Activated T-helper 2 cell treated with anti-CD3 and anti-CD28 coated beads, Interferon-gamma antibody, Interleukin-2, Interleukin-4, amounts not matched to agents 10 μg/mL and 5 μg/mL and 100 μg/mL, durations not matched to agents 14 hours and 24 hours and 36 hours (primary cell): ENCODE measurements around the gene ZNF277. TPM values are rescaled to one million over a fixed set of nuclear protein-coding genes. Genes with fewer than 3 reads are reported as not detected.
A peak's percentile ranks its signal among the peaks of the same experiment; 100 is the strongest.

Experiments
- DNase-seq: peaks from one replicate; pipeline ENCODE4 v3.0.0; 2021; ENCODE audit warnings: low spot score
- H3K27ac Mint-ChIP-seq: one replicate; pipeline ENCODE4 v1.8.0; 2021; ENCODE audit warnings: mixed read lengths
- H3K27me3 Mint-ChIP-seq: one replicate; pipeline ENCODE4 v1.8.0; 2021; ENCODE audit warnings: low read depth, mixed read lengths
- H3K36me3 Mint-ChIP-seq: one replicate; pipeline ENCODE4 v1.8.0; 2021; ENCODE audit warnings: low read depth, mixed read lengths
- H3K4me1 Mint-ChIP-seq: one replicate; pipeline ENCODE4 v1.8.0; 2021; ENCODE audit warnings: low read depth, mixed read lengths
- H3K4me3 Mint-ChIP-seq: one replicate; pipeline ENCODE4 v1.8.0; 2021; ENCODE audit warnings: low read depth, mild to moderate bottlenecking, moderate library complexity, mixed read lengths
- H3K9me3 Mint-ChIP-seq: one replicate; pipeline ENCODE4 v1.8.0; 2021; ENCODE audit warnings: mixed read lengths
- intact Hi-C: fragments of 100-400 bp; cut with micrococcal nuclease; formaldehyde crosslinking; loops from one replicate; pipeline ENCODE4 v1.15.1; 2023
- total RNA-seq: library from RNA; stranded (reverse); gene quantifications from 2 replicates; pipeline ENCODE4 v1.2.3, GENCODE V29; 2022

Gene ZNF277
- total RNA-seq, 1 donor from 2014 or later, result 11.6 TPM

GRCh38 chr7:112205343-112206237 lies 905 bp upstream of the ZNF277 start:
- Mint-ChIP-seq H3K27ac (no peak overlapping the region), H3K36me3 (no peaks in the 10 kb centered on the region), H3K27me3 (peaks cover 35% of the 10 kb centered on the region), H3K4me1 (peaks cover 22% of the 10 kb centered on the region), H3K9me3 (no peaks in the 10 kb centered on the region), H3K4me3 (peak overlapping the region; percentile 92)
- intact Hi-C loops, result loop anchor here (1.0 to 10.0 kb wide), 7 partner anchors 13 to 913 kb away; partner anchors contain the start of genes IFRD1, IMMP2L and SMIM30
- DNase-seq, result peak; percentile 16

DNA sequence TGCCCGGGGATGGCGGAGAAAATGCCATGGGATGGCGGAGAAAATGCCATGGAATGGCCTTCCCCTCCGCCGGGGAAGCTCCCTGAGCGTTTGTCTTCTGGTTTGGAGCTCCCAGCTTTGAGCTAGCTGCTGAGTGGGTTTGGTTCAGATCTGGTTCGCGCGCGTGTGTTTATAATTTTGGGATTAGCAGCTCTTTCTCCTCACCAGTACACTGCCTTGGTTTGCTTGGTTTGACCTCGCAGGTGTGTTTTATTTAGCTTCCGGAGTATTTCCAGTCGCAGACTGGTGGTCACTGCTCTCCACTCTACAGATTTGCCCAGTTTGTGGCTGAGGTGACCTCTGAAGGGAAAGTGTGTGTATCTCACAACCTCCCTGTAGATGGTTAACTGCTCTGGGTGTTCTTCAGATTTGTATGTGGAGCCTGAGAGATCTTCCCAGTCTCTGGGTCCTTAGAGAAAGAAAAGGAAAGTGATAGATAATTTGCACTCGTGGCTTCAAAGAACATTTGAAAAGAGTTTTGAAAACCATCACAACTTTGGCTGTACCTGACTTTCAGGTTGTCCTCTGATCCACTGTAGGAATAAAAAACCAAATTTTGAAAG lies 597 bp downstream of the ZNF277 start:
- peak overlapping the region; percentile 92 for H3K4me3 Mint-ChIP-seq
- H3K36me3 Mint-ChIP-seq, result no peaks in the 10 kb centered on the region
- H3K4me1 Mint-ChIP-seq, result peaks cover 22% of the 10 kb centered on the region
- intact Hi-C loops, result loop anchor here (1.0 to 10.0 kb wide), 7 partner anchors 15 to 911 kb away; partner anchors contain the start of genes IFRD1, IMMP2L and SMIM30
- peaks cover 28% of the 10 kb centered on the region for H3K27me3 Mint-ChIP-seq
- H3K27ac Mint-ChIP-seq, result peak overlapping the region; percentile 78
- DNase-seq, result peak; percentile 15
- no peaks in the 10 kb centered on the region for H3K9me3 Mint-ChIP-seq

- Mint-ChIP-seq H3K36me3 (no peaks in the 10 kb centered on the region), H3K4me3 (peak overlapping the region; percentile 92), H3K27ac (no peak overlapping the region), H3K4me1 (peaks cover 25% of the 10 kb centered on the region), H3K9me3 (no peaks in the 10 kb centered on the region), H3K27me3 (peaks cover 26% of the 10 kb centered on the region)
- DNase-seq, result no peak
- intact Hi-C loops, result loop anchor here (2.0 to 10.0 kb wide), 3 partner anchors 183 to 643 kb away; partner anchors contain the start of gene IMMP2L
Observed at GRCh38 chr7:112207765-112208164, 1.3 kb downstream of the ZNF277 start.

DNA sequence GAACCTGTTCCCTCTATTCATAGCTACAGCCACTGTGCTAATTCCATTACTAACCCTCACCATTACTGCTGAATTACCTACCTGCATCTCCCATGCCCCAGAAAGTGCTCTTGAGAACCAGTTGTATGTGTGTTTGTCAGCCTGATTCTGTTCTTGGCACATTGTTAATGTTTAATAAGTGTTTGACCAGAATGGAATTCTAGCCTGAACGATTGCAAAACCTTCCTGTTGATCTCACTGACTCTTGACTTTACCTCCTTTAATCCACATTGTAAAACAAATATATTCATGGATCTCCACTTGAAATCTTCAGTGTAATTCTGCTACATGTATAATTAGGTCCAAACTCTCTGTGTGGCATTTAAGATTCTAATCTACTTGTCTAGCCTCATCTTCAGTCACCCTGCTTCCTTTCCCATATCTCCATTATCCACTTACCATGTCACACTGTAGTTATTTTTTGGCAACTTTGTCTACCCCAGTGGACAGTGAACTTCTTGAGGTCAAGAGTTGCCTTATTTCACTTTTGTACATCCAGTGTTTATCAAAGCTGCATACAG lies 4.9 kb downstream of the ZNF277 start:
- Mint-ChIP-seq H3K27ac (no peak overlapping the region), H3K9me3 (no peaks in the 10 kb centered on the region), H3K36me3 (no peaks in the 10 kb centered on the region), H3K4me3 (no peak overlapping the region), H3K27me3 (no peaks in the 10 kb centered on the region), H3K4me1 (peaks cover 19% of the 10 kb centered on the region)
- intact Hi-C loops, result no loop called here
- no peak for DNase-seq

- no peaks in the 10 kb centered on the region for H3K27me3 Mint-ChIP-seq
- H3K9me3 Mint-ChIP-seq, result no peaks in the 10 kb centered on the region
- no peaks in the 10 kb centered on the region for H3K36me3 Mint-ChIP-seq
- intact Hi-C loops, result no loop called here
- no peak for DNase-seq
- no peak overlapping the region for H3K4me3 Mint-ChIP-seq
- no peak overlapping the region for H3K27ac Mint-ChIP-seq
- H3K4me1 Mint-ChIP-seq, result peaks cover 22% of the 10 kb centered on the region
Observed at GRCh38 chr7:112212571-112212970, 6.1 kb downstream of the ZNF277 start.

DNA sequence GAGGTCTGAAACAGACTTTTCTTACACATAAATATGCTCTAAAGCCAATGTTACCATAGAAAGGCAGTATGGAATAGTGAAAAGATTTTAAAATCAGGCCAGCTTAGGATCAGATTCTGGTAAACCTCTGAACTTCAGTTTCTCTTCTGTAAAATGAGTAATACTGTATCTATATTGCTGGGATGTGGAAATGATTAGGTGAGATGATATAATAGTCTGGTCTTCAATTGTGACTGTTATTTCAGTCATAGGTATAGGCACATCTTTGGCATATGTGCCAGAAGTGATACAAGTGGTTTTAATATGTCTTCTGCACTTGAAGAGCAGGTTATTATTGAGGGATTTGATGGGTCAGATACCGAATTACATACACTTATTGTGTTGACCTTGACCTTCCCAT lies 7.2 kb downstream of the ZNF277 start:
- no peaks in the 10 kb centered on the region for H3K27me3 Mint-ChIP-seq
- H3K4me1 Mint-ChIP-seq, result peaks cover 19% of the 10 kb centered on the region
- no peaks in the 10 kb centered on the region for H3K36me3 Mint-ChIP-seq
- intact Hi-C loops, result no loop called here
- H3K9me3 Mint-ChIP-seq, result no peaks in the 10 kb centered on the region
- DNase-seq, result no peak
- H3K4me3 Mint-ChIP-seq, result no peak overlapping the region
- no peak overlapping the region for H3K27ac Mint-ChIP-seq

GRCh38 chr7:112214268-112214667 lies 7.8 kb downstream of the ZNF277 start:
- no peaks in the 10 kb centered on the region for H3K27me3 Mint-ChIP-seq

DNA sequence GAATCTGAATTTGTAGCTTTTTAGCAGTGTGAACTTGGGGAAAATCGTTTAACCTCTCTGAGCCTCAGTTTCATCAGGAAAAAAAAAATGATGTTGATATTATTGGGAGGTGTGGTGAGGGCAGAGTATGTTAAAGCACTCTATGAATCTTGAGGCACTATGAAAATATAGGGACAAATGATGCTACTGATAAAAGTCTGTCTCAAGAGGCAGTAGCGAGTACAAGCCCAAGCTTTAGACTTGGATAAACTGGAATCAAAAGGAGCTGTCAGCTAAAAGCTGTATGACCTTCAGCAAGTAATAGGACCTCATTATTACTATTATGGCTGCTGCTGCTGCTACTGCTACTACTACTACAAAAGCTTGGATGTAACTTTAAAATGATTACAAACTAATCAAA lies 8.4 kb downstream of the ZNF277 start:
- Mint-ChIP-seq H3K4me1 (peaks cover 19% of the 10 kb centered on the region), H3K27ac (no peak overlapping the region), H3K27me3 (no peaks in the 10 kb centered on the region), H3K4me3 (no peak overlapping the region), H3K36me3 (no peaks in the 10 kb centered on the region), H3K9me3 (no peaks in the 10 kb centered on the region)
- intact Hi-C loops, result no loop called here
- no peak for DNase-seq

More at GRCh38 chr7:112214268-112214667, 7.8 kb downstream of the ZNF277 start:
- Mint-ChIP-seq H3K27ac (no peak overlapping the region), H3K4me1 (peaks cover 19% of the 10 kb centered on the region), H3K4me3 (no peak overlapping the region), H3K36me3 (no peaks in the 10 kb centered on the region), H3K9me3 (no peaks in the 10 kb centered on the region)
- no peak for DNase-seq
- intact Hi-C loops, result no loop called here

DNA sequence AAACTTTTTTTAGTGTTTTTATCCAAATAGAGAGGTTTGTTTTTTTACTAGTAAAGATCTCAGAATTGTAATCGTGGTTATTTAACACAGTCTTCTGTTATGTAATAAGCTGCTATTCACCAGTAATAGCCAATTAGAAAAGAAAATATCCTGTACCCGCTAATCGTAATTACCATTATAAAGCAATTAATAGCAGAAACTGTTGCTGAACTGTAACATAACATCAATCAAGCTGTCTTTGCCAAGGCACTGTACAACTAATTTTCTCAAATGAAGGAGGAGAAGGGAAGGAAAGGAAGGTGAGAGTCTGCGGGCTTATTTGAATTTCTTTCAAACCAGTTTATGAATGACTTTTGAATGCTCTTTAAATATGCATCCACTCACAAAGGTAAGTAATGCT lies 9.3 kb downstream of the ZNF277 start:
- H3K4me1 Mint-ChIP-seq, result peaks cover 19% of the 10 kb centered on the region
- no peaks in the 10 kb centered on the region for H3K36me3 Mint-ChIP-seq
- no peaks in the 10 kb centered on the region for H3K27me3 Mint-ChIP-seq
- no peak overlapping the region for H3K27ac Mint-ChIP-seq
- no peak overlapping the region for H3K4me3 Mint-ChIP-seq
- H3K9me3 Mint-ChIP-seq, result no peaks in the 10 kb centered on the region
- no peak for DNase-seq
- intact Hi-C loops, result no loop called here

- Mint-ChIP-seq H3K9me3 (no peaks in the 10 kb centered on the region), H3K36me3 (no peaks in the 10 kb centered on the region), H3K4me3 (no peak overlapping the region), H3K4me1 (peaks cover 5% of the 10 kb centered on the region), H3K27me3 (no peaks in the 10 kb centered on the region), H3K27ac (no peak overlapping the region)
- intact Hi-C loops, result no loop called here
- no peak for DNase-seq
Observed at GRCh38 chr7:112220877-112221434, 14.5 kb downstream of the ZNF277 start.

DNA sequence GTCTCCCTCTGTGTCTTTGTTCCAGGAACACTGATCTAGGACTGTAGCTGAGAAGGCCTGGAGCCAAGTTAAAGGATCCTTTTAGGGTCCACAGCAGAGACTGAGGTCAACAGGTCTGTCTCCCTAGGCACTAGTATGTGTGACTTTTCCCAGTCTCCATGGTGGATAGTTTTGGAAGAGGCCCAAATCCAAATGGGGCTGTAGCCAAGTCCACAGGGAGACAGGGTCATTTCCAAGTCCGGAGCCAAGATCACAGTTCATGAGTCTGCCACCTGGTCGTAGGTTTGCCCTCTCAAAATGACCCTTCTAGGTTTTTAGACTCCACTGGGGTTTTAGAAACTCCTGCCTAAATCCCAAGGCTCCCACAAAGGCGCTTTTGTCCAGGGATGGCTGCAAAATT lies 16.8 kb downstream of the ZNF277 start:
- H3K27me3 Mint-ChIP-seq, result no peaks in the 10 kb centered on the region
- no peak overlapping the region for H3K4me3 Mint-ChIP-seq
- H3K9me3 Mint-ChIP-seq, result no peaks in the 10 kb centered on the region
- intact Hi-C loops, result no loop called here
- no peak overlapping the region for H3K27ac Mint-ChIP-seq
- no peaks in the 10 kb centered on the region for H3K36me3 Mint-ChIP-seq
- no peaks in the 10 kb centered on the region for H3K4me1 Mint-ChIP-seq
- no peak for DNase-seq

- no peaks in the 10 kb centered on the region for H3K9me3 Mint-ChIP-seq
- no peaks in the 10 kb centered on the region for H3K36me3 Mint-ChIP-seq
- H3K4me1 Mint-ChIP-seq, result no peaks in the 10 kb centered on the region
- DNase-seq, result no peak
- no peak overlapping the region for H3K27ac Mint-ChIP-seq
- intact Hi-C loops, result no loop called here
- no peak overlapping the region for H3K4me3 Mint-ChIP-seq
- no peaks in the 10 kb centered on the region for H3K27me3 Mint-ChIP-seq
Observed at GRCh38 chr7:112224186-112224585, 17.7 kb downstream of the ZNF277 start.
